GM19025 (cell line): ENCODE data around the gene CER1.
"Not testable (repeated sequence)": the region's sequence is repeated elsewhere in the genome, so short reads cannot be mapped to it uniquely, and the experiment has no call there.

ENCODE experiments used
- ATAC-seq: cut with Tn5 transposase; IDR thresholded peaks from one replicate; pipeline ENCODE4 v1.9.1; 2021; ENCODE audit warnings: mild to moderate bottlenecking, low read depth, moderate library complexity; ENCODE audit not compliant: unreplicated experiment

Gene CER1

DNA sequence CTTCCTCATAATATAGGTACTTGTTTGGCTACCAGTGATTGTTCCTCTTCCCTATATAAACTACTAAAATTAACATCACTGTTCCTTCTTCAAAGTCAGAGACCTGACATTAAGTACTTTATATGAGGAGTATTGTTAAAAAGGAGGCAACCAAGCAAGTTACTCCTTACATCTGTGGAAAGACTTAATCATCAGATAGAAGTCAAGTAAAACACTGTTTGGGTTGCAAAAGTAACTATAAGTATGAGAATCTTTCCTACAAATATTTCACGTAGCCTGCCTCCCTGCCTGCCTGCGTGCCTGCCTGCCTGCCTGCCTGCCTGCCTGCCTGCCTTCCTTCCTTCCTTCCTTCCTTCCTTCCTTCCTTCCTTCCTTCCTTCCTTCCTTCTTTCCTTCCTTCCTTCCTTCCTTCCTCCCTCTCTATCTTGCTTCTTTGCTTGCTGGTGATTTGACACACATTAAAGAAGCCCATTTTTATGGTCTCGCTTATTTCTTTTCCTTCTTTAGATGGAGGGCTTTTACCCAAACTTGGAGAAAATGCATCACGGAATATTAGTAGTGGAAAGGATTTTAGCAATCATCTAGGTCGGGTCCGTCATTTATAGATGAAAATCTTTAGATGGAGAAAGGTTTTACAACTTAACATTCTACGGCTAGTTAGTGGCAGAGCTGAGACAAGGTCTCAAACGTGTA is 3.2 kb downstream of the CER1 start:
- no peak for ATAC-seq

DNA sequence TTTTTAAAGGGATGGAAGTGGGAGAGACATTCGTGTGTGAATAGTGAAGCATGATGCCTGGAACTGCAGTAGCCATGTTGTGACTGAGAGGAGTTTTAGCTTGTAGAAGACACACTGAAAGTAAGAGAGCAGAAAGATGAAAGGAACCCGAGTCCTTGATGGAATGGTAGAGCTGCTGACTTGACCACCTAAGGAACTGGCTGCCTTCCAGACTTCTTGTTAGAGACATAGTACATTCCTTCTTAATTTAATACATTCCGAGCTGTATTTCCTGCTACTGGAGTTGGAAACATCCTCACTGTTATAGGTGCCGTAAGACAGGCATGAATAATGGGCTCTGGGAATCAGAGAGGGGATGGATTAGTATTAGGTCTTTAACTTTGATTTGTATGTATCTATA is 7.4 kb downstream of the CER1 start:
- no peak for ATAC-seq

DNA sequence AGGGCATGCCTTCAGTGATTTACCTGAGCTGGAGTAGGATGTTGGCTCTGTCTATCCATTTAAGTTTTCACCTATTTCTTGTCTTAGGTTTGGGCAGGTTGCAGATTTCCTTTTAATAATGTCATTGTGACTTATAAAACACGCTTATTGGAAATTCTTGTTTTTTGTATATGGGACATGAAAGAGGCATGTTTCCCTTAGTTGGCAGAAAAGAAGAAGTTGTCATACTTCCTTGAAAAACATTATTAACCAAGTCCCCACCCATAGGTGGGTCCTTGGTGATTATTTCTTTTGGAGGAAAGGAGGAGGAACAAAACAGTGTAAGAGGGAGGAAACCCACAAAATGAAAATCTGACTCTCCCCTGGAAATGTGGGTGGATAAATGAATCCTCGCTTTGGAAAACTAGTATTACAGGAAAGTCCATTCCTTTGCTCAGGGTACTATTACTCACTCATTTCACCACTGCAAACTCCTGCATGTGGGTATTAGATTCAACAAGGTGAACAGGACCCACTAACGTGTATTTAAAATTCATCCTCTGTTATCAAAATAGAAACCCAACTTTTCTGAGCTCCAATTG is 9.3 kb downstream of the CER1 start:
- no peak for ATAC-seq

DNA sequence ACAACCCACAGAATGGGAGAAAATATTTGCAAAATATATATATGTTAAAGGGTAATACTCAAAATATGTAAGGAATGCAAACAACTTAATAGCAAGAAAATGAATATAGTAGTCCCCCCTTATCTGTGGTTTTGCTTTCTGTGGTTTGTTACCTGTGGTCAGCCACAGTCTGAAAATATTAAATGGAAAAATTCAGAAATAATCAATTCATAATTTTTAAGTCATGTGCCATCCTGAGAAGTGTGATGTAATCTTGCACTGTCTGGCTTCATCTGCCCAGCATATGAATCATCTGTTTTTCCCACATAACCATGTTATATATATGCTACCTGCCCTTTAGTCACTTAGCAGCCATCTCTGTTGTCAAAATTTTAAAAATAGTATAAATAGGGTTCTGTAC is 11.7 kb downstream of the CER1 start:
- ATAC-seq: no peak

DNA sequence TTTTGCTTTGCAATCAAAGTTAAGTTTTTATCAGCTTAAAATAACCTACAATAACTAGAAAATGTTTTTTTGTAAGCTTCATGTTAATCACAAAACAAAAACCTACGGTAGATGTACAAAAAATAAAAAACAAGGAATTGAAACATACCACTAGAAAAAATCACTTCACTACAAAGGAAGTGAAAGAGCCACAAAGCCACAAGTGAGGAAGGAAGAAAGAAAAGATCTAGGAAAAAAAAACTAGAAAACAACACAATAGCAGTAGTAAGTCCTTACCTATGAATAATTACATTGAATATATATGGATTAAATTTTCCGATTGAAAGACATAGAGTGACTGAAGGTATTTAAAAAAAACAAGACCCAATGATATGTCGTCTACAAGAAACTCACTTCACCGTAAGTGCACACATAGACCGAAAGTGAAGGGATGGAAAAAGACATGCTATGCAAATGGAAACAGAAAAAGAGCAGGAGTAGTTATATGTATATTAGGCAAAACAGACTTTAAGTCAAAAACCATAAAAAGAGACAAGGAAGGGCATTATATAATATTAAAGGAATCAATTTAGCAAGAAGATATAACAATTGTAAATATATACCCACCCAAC is 15.9 kb downstream of the CER1 start:
- ATAC-seq: no peak

DNA sequence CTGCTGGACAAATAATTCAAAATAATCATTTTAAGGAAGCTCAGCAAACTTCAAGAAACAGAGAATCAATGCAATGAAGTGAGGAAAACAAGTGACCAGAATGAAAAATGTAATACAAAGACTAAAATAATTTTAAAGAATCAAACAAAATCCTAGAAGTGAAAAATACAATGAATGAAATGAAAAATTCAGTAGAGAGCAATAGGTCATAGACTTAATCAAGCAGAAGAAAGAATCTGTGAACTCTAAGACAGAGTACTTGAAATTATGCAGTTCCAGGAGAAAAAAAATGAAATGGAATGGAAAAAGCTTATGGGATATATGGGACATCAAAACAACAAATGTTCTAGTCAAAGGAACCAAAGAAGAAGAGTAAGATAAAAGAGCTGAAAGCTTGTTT is 17.5 kb downstream of the CER1 start:
- ATAC-seq: no peak

DNA sequence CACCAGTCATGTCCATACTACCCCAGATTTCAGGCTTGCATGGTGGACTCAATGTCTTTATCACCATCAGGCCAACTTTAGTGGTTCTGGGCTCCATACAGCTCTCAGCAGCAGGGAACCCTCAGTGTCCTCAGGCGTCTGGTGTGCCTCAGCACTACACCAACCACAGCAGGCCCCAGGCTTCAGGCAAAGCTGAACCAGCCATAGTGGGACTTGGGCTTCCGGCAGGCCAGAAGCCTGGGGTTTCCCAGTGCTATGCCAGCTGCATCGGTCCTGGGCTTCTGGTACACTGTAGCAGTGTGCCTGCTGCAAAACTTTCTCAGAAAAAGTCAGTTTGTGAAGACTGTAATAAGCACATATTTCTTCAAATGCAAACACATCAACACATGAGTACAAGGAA is 18.3 kb downstream of the CER1 start:
- no peak for ATAC-seq

DNA sequence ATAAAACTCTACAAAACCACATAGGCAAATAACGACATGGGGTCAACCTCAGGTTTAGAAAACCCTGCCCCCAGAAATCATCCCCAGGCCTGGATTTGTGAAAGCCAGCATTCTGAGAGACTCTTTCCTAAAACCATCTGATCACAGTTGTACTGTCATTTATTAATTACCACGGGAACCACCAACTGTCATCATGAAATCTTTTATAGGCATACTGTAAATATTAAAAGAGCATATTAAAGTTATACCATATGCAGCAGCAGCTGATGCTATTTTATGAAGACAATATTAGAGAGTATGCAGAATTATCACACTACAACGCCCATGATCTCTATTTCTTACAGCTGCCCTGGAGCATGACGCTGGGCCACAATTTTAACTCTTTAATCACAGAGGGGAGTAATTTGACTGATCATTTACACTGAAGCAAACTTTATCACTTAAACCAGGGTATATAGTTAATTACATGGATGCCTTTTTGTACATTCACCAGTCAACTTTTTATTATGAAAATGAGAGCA is 20.3 kb downstream of the CER1 start:
- ATAC-seq: no peak

DNA sequence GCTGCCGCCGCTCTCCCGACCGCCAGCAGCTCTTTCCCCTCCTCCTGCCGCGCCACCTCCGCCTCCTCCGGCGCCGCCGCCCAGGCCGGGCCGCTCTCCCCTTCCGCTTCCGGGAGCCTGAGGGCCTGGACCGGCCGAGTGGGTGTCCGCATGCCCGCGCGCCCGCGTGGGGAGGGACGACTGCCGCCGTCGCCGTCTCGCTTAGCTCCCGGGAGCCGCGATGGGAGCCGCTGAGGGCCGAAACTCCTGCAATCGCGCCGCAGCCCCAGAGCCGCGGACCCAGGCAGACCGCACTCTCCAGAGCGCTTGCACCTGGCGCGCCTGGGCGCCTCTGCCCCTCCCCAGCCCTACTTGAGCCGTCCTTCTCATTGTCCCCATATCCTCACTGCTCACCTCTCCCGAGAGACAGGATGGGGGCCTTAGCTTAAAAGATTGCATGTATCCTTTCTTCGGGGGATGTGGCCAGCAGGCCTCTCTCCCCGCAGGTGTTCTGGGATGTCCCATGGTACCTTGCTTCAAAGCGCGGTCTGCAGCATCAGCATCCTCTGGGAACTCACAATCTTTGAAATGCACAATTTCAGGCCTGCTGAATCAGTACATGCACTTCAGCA is 29.2 kb downstream of the CER1 start, which contains the start of gene ZDHHC21:
Gene ZDHHC21 (minus strand): TSS at position 182 of the 611 bp plus-strand sequence. CDS start 19,092 bp downstream, outside the sequence.
- peak; percentile 88 for ATAC-seq

DNA sequence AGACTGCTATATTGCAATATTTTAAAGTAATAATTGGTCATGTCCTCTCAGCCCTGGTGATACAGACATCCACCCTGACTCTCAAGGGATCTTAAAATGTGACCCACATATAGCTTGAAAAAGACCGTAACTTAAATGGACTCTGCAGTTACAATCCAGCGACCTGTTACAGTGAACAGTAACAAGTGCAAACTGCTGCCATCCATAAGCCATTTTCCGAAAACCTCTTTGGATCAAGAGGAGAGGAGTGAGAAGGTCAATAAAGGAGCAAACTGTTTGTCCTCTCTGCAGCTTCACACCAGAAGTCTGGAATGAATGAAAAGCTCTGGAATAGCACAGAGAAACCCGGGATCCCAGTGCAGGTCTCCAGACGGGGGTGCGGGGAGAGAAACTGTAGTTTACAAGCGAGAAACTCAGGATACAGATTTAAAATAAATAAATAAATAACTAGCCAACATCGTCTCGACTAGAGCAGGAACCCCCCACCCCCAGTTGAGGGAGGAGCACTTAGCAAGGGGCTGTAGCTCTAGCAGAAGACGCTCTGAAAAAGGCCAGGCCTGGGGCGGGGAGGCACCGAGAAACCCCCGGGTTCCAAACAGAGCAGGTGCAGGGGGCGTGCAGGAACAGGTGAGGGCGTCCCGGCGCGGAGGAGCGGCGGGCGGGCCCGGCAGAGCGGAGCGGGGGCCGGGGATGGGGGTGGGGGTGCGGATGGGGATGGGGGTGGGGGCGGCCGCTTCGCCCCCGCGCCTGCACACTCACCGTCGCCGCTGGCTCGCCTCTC is 29.9 kb downstream of the CER1 start:
- ATAC-seq: peak; percentile 32

DNA sequence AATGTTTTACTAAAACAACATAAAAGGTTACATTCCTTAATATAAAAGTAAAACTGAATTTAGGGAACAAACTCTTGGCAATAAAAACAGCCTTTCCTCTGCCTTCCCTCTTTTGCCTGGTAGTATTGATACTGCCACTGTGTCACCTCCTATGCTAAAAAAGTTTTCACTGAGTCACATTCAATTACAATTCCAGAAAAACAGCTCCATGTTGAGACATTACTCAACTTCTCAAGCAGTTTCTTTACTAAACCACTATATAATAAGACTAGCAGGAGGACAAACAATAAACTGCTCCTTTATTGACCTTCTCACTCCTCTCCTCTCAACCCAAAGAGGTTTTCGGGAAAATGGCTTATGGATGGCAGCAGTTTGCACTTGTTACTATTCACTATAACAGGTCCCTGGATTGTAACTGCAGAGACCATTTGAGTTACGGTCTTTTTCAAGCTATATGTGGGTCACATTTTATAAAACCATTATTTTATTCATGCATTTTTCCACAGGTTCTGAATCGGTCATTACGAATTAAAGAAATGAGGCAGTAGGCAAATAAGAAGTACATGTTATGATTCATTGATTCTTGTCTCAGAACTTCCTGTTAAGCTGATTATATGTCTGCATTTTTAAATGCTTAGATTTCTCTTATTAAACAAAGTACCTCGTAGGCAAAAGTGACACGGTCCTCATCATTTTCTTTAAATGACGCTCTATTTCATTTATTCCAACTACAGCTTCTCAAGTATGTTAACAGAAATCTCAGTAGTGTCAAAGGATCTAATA is 31.4 kb downstream of the CER1 start:
- ATAC-seq: no peak

DNA sequence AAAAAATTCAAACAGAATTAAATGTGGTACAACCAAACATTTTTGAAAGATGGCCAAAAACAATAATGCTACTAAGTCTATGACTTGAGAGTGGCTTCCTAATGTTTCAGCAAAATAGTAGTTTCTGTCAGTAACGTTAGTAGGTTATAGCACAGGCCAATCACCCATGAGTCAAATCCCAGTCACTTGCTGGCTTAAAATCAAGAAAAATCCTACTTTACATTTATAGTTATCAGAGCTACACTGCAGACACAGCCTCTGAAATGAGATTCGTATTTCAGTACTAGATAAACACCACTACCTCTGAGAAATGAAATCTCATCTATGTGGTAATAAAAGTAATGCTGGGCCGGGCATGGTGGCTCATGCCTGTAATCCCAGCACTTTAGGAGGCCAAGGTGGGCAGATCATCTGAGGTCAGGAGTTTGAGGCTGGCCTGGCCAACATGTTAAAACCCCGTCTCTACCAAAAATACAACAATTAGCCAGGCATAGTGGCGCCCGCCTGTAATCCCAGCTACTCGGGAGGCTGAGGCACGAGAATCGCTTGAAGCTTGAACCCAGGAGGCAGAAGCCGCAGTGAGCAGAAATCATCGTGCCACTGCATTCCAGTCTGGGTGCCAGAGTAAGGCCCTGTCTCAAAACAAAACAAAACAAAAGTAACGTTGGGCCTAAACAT is 35.4 kb downstream of the CER1 start:
- ATAC-seq: no peak

DNA sequence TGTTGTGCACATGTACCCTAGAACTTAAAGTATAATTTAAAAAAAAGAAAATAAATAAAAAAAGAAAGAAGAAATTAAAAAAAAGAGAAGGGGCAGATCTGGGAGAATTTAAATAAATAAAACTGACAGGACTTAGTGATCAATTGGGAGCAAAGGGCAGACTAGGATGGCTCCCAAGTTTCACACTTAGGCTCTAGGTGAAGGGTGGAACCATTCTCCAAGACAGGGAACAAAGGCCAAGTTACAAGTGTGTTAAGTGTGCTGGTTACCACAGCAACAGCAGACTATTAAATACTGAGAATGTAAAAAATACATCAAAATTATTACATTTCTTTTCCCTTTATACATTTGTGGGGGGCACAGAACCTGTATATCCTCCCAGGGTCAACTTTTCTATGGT is 36.4 kb downstream of the CER1 start:
- ATAC-seq: no peak

DNA sequence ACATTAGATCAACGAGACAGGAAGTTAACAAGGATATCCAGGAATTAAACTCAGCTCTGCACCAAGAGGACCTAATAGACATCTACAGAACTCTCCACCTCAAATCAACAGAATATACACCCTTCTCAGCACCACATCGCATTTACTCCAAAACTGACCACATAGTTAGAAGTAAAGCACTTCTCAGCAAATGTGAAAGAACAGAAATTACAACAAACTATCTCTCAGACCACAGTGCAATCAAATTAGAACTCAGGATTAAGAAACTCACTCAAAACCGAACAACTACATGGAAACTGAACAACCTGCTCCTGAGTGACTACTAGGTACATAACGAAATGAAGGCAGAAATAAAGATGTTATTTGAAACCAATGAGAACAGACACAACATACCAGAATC is 39.9 kb downstream of the CER1 start:
- ATAC-seq: not testable (repeated sequence)

DNA sequence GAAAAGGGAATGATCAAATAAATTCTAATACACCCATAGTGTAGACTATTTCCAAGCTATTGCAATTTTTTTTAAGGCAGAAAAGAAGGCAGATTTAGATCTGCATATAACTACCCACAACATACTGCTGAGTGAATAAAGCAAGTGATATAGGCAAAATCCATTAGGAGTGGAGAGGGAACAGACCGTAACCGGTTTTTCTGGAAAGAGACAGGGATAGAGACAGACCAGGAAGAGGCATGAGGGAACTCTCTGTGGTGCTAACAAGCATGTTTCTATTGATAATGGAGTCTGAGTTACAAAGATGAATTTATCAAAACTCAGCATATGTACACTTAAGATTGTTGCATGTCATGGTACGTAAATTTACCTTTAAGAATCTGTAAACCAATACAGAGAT is 43.8 kb downstream of the CER1 start:
- ATAC-seq: no peak

DNA sequence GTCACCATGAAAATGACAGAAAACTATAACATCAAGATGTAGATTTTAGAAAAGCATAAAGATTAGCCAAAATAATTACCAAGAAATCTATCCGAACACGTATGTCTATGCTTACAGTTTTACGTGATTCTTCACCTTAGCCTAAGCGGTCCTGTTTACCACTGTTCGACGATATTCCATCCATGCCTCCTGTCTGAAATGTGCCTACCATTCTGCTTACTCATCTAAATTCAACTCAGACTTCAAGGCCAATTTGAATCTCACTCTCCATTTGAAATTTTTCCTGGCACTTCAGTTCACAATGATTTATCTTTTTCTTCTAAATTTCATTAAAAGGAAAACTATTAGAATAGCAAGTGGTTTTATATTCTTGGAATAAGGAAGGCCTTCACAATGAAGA is 44.7 kb downstream of the CER1 start:
- ATAC-seq: no peak

DNA sequence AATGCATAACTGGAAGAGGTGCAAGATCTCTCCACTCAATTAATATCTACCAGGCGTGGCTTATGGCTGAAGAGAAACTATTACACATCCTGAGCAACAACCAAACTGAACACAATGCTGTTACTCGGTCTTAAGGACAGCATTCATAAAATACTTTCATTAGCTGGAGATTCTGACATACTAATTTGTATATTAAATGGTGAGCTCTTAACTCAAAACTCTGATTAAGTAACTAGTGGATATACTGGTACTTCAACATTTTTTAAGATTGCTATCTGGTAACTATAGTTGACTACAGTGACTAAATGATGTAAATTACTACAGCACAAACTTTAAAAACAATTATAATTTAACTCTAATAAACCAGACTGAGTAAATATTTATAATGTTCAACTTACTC is 45.1 kb downstream of the CER1 start:
- ATAC-seq: no peak

DNA sequence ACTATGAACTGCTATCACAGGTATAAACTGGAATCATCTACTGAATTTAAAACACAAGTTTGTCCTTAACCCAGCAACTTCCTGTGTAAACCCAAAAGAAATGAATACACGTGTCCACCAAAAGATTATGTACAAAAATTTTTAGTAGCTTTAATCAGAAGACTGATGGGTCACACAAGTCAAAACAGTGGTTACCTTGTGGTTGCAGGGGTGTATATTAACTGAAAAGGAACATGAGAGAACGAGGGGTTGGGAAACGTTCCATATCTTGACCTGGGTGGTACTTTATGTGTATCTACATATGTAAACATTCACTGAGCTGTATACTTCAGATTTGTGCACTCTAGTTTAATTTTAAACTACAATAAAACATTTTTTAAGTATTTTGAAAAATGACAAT is 47.9 kb downstream of the CER1 start:
- ATAC-seq: no peak

DNA sequence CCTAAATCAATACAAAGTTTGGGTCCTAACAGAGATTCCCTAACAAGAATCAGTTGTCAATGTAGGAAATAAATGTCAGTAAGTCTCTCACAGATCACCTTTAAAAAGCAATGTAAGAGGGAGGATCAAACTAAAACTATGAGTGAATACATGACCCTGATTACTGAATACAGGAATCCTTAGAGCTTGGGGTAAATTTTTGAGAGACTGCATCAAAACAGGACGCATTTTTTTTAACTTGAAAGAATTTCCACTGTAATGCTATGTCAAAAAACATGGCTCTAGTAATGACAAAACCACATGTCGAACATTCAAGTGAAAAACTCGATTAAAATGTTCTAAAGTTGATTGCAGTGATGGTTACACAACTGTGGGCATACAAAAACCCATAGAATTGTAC is 51.2 kb downstream of the CER1 start:
- ATAC-seq: no peak
